ENCODE measurements around the gene CNGB1. TPM values are rescaled to one million over a fixed set of nuclear protein-coding genes. Genes with fewer than 3 reads are reported as not detected.

Gene CNGB1
- total RNA-seq, 2 donors from 2014 or later = 0.34 TPM; not detected in 1

- Histone ChIP-seq H3K27me3 (replicated peaks; ENCODE audit: insufficient read depth) (no peaks in the 10 kb centered on the region), H3K4me3 (no peak overlapping the region), H3K27ac (no peak overlapping the region), H3K36me3 (no peaks in the 10 kb centered on the region), H3K9me3 (no peaks in the 10 kb centered on the region), H3K4me1 (replicated peaks) (no peaks in the 10 kb centered on the region)
- no peak for DNase-seq (ENCODE audit: low spot score)
- TF ChIP-seq CTCF (IDR thresholded peaks at IDR 0.05) = no peak
- no peak for TF ChIP-seq POLR2AphosphoS5 (IDR thresholded peaks at IDR 0.05)
- no peak for TF ChIP-seq POLR2A (IDR thresholded peaks at IDR 0.05)
- intact Hi-C loops (cut with DNase I) = no loop called here
- 66% methylated on average over 10 of the region's 10 CpGs for WGBS
These were observed 76.4 kb downstream of the CNGB1 start for GRCh38 chr16:57894390-57895080.

GRCh38 chr16:57893559-57894389 is 77.2 kb downstream of the CNGB1 start:
- DNase-seq (ENCODE audit: low spot score) = no peak
- no peaks in the 10 kb centered on the region for H3K36me3 ChIP-seq
- H3K27me3 ChIP-seq (replicated peaks; ENCODE audit: insufficient read depth) = no peaks in the 10 kb centered on the region
- H3K27ac ChIP-seq = no peak overlapping the region
- intact Hi-C loops (cut with DNase I) = no loop called here
- no peaks in the 10 kb centered on the region for H3K4me1 ChIP-seq (replicated peaks)
- 60% methylated on average over 17 of the region's 17 CpGs for WGBS
- no peak for TF ChIP-seq POLR2A (IDR thresholded peaks at IDR 0.05)
- peak; percentile 49 for TF ChIP-seq POLR2AphosphoS5 (IDR thresholded peaks at IDR 0.05)
- H3K4me3 ChIP-seq = no peak overlapping the region
- H3K9me3 ChIP-seq = no peaks in the 10 kb centered on the region

GRCh38 chr16:57893217-57893558 is 77.7 kb downstream of the CNGB1 start:
- 86% methylated on average over 5 of the region's 5 CpGs for WGBS
- no peak for TF ChIP-seq POLR2A (IDR thresholded peaks at IDR 0.05)
- no peak for TF ChIP-seq CTCF (IDR thresholded peaks at IDR 0.05)
- no peak for TF ChIP-seq POLR2AphosphoS5 (IDR thresholded peaks at IDR 0.05)
- DNase-seq (ENCODE audit: low spot score) = no peak
- intact Hi-C loops (cut with DNase I) = no loop called here
- no peaks in the 10 kb centered on the region for H3K9me3 ChIP-seq
- H3K36me3 ChIP-seq = no peaks in the 10 kb centered on the region
- no peaks in the 10 kb centered on the region for H3K27me3 ChIP-seq (replicated peaks; ENCODE audit: insufficient read depth)
- no peaks in the 10 kb centered on the region for H3K4me1 ChIP-seq (replicated peaks)
- no peak overlapping the region for H3K4me3 ChIP-seq
- H3K27ac ChIP-seq = no peak overlapping the region

GRCh38 chr16:57892447-57893096 is 78.4 kb downstream of the CNGB1 start:
- 67% methylated on average over 10 of the region's 10 CpGs for WGBS
- H3K4me3 ChIP-seq = no peak overlapping the region
- H3K27me3 ChIP-seq (replicated peaks; ENCODE audit: insufficient read depth) = no peaks in the 10 kb centered on the region
- H3K4me1 ChIP-seq (replicated peaks) = no peaks in the 10 kb centered on the region
- H3K36me3 ChIP-seq = no peaks in the 10 kb centered on the region
- intact Hi-C loops (cut with DNase I) = no loop called here
- H3K27ac ChIP-seq = no peak overlapping the region
- no peak for DNase-seq (ENCODE audit: low spot score)
- no peaks in the 10 kb centered on the region for H3K9me3 ChIP-seq
- TF ChIP-seq POLR2A (IDR thresholded peaks at IDR 0.05) (no peak), CTCF (IDR thresholded peaks at IDR 0.05) (no peak), POLR2AphosphoS5 (IDR thresholded peaks at IDR 0.05) (no peak)

- Histone ChIP-seq H3K36me3 (no peaks in the 10 kb centered on the region), H3K27me3 (replicated peaks; ENCODE audit: insufficient read depth) (no peaks in the 10 kb centered on the region), H3K27ac (no peak overlapping the region), H3K4me3 (no peak overlapping the region), H3K4me1 (replicated peaks) (no peaks in the 10 kb centered on the region), H3K9me3 (no peaks in the 10 kb centered on the region)
- no peak for DNase-seq (ENCODE audit: low spot score)
- 73% methylated on average over 8 of the region's 8 CpGs for WGBS
- intact Hi-C loops (cut with DNase I) = no loop called here
- TF ChIP-seq CTCF (IDR thresholded peaks at IDR 0.05) (no peak), POLR2AphosphoS5 (IDR thresholded peaks at IDR 0.05) (no peak), POLR2A (IDR thresholded peaks at IDR 0.05) (no peak)
These were observed 78.9 kb downstream of the CNGB1 start for GRCh38 chr16:57892041-57892440.

All from prostate gland (tissue), 2 donors.